ENCODE measurements around the gene MYOM3. TPM values are rescaled to one million over a fixed set of nuclear protein-coding genes. Genes with fewer than 3 reads are reported as not detected.

The MYOM3 gene
- total RNA-seq, 1 experiment from 2014 or later: 7.9 TPM

DNA sequence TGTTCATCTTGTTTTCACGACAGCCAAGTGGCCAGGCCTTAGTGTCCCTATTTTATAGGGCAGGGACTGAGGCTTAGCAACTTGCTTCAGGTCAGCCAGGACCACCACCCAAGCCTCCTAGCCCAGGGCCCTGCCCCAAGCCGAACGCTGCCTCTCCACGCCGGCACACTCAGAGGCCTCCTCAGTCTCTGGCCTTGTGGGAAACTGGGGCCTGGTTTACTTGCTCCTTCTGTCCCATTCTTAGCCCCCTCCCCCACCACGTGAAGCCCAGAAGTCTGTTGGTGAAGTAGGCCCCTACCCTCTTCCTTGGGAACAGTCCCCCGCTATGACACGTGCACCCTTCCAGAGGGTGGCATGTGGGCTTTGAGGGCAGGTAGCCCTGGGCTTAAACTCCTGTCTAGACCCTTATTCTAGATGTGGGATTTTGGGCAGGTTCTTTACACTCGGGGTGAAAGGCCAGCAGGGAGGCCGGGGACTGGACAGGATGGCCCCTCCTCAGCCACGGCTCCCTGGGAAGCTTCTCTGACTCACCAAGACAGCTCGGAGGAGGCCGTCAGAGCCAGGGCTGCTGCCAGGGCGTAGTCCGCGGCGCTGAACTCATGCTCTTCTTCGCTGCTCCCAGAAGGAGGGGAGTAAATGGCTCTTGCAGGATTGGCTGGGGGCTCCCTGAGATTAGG, 4.3 kb downstream of the MYOM3 start:
- Histone ChIP-seq H3K9me2 (ENCODE audit: insufficient read depth) (no peaks in the 10 kb centered on the region), H3K36me3 (ENCODE audit: control insufficient read depth in 1 of 2, insufficient read depth in 2 of 2, low read length in 2 of 2) (no peaks in the 10 kb centered on the region), H3K9me3 (ENCODE audit: control insufficient read depth in 1 of 2, insufficient read depth in 1 of 2, low read depth in 1 of 2, low read length in 2 of 2) (no peaks in the 10 kb centered on the region), H3K79me2 (ENCODE audit: insufficient read depth, low read length) (no peaks in the 10 kb centered on the region; the same call in 1 of the 2 replicates), H3K4me3 (replicated peaks in 1 of 2; ENCODE audit: low read depth in 1 of 2, low read length in 2 of 2) (peak overlapping the region; percentile 71 to 78), H3K4me1 (ENCODE audit: control insufficient read depth in 1 of 2, insufficient read depth in 2 of 2, low read length in 2 of 2) (peaks cover 9 to 48% of the 10 kb centered on the region in 2 experiments), H3K27me3 (ENCODE audit: insufficient read depth, low read length) (no peaks in the 10 kb centered on the region), H4K20me1 (ENCODE audit: insufficient read depth) (no peaks in the 10 kb centered on the region), H3K9ac (ENCODE audit: low read length) (peak overlapping the region; percentile 83), H3K4me2 (ENCODE audit: low read length) (peak overlapping the region; percentile 95), H2AFZ (ENCODE audit: low read depth, low read length, poor library complexity, severe bottlenecking) (peak overlapping the region; percentile 75), H3K27ac (ENCODE audit: low read depth, low read length) (peak overlapping the region; percentile 66)
- no peak for TF ChIP-seq SRF (IDR thresholded peaks at IDR 0.05; ENCODE audit: low read depth)
- no peak for TF ChIP-seq EZH2phosphoT487 (IDR thresholded peaks at IDR 0.05; ENCODE audit: borderline replicate concordance)
- intact Hi-C loops (cut with micrococcal nuclease): no loop called here
- DNase-seq (ENCODE audit: low read depth, low spot score): peak; percentile 18
- peak; percentile 54 for ATAC-seq
- CTCF ChIA-PET: no interaction called here
- BruUV-seq (replicated peaks): no TSS peak
- POLR2A ChIA-PET: no interaction called here
- RAD21 ChIA-PET (ENCODE audit: low non-redundant PET in 1 of 2, low total read pairs in 2 of 2, uncharacterized antibody in 2 of 2, unreplicated experiment in 2 of 2): no interaction called here

GRCh38 chr1:24105368-24106160, 6.4 kb downstream of the MYOM3 start:
- intact Hi-C loops (cut with micrococcal nuclease): no loop called here
- TF ChIP-seq ZFX (IDR thresholded peaks at IDR 0.05) (no peak), YY1 (IDR thresholded peaks at IDR 0.05; ENCODE audit: extremely low read depth, insufficient replicate concordance, low read depth, low read length) (no peak), ATF3 (IDR thresholded peaks at IDR 0.05) (no peak), ELF1 (IDR thresholded peaks at IDR 0.05; ENCODE audit: borderline replicate concordance, low read depth) (no peak), JUND (IDR thresholded peaks at IDR 0.05) (no peak), TCF7L2 (IDR thresholded peaks at IDR 0.05; ENCODE audit: borderline replicate concordance, extremely low read depth, insufficient read depth, insufficient read length) (no peak), RAD21 (IDR thresholded peaks at IDR 0.05; ENCODE audit: low read depth) (no peak), EGR1 (IDR thresholded peaks at IDR 0.05; ENCODE audit: low read depth) (no peak)
- TF ChIP-seq, protein P1, sequence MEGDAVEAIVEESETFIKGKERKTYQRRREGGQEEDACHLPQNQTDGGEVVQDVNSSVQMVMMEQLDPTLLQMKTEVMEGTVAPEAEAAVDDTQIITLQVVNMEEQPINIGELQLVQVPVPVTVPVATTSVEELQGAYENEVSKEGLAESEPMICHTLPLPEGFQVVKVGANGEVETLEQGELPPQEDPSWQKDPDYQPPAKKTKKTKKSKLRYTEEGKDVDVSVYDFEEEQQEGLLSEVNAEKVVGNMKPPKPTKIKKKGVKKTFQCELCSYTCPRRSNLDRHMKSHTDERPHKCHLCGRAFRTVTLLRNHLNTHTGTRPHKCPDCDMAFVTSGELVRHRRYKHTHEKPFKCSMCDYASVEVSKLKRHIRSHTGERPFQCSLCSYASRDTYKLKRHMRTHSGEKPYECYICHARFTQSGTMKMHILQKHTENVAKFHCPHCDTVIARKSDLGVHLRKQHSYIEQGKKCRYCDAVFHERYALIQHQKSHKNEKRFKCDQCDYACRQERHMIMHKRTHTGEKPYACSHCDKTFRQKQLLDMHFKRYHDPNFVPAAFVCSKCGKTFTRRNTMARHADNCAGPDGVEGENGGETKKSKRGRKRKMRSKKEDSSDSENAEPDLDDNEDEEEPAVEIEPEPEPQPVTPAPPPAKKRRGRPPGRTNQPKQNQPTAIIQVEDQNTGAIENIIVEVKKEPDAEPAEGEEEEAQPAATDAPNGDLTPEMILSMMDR (IDR thresholded peaks at IDR 0.05 in 2 of 3, conservative IDR thresholded peaks at IDR 0.05 in 1 of 3; ENCODE audit: borderline replicate concordance in 1 of 3, insufficient read depth in 1 of 3, low read depth in 2 of 3, low read length in 2 of 3): no peak
- Histone ChIP-seq H3K9ac (ENCODE audit: low read length) (no peak overlapping the region), H3K36me3 (ENCODE audit: control insufficient read depth in 1 of 2, insufficient read depth in 2 of 2, low read length in 2 of 2) (no peaks in the 10 kb centered on the region), H3K79me2 (ENCODE audit: insufficient read depth, low read length) (no peaks in the 10 kb centered on the region; the same call in 1 of the 2 replicates), H2AFZ (ENCODE audit: low read depth, low read length, poor library complexity, severe bottlenecking) (no peak overlapping the region), H4K20me1 (ENCODE audit: insufficient read depth) (no peaks in the 10 kb centered on the region), H3K4me2 (ENCODE audit: low read length) (no peak overlapping the region), H3K9me3 (ENCODE audit: control insufficient read depth in 1 of 2, insufficient read depth in 1 of 2, low read depth in 1 of 2, low read length in 2 of 2) (no peaks in the 10 kb centered on the region), H3K9me2 (ENCODE audit: insufficient read depth) (no peaks in the 10 kb centered on the region), H3K27me3 (ENCODE audit: insufficient read depth, low read length) (no peaks in the 10 kb centered on the region), H3K4me1 (ENCODE audit: control insufficient read depth in 1 of 2, insufficient read depth in 2 of 2, low read length in 2 of 2) (peaks cover 9 to 40% of the 10 kb centered on the region in 2 experiments), H3K4me3 (replicated peaks in 1 of 2; ENCODE audit: low read depth in 1 of 2, low read length in 2 of 2) (no peak overlapping the region), H3K27ac (ENCODE audit: low read depth, low read length) (no peak overlapping the region; the same call in 1 of the 2 replicates)
- DNase-seq (ENCODE audit: low read depth, low spot score) (no peak), ATAC-seq (no peak)
- CTCF ChIA-PET: no interaction called here
- BruUV-seq (replicated peaks): no TSS peak
- RAD21 ChIA-PET (ENCODE audit: low non-redundant PET in 1 of 2, low total read pairs in 2 of 2, uncharacterized antibody in 2 of 2, unreplicated experiment in 2 of 2): no interaction called here
- POLR2A ChIA-PET: no interaction called here
